GM12872 (cell line): ENCODE measurements around the gene SAMD10.

Experiments
- TF ChIP-seq, protein P1 (sequence below): IDR thresholded peaks from 3 replicates; pipeline ENCODE4 v1.5.1; 2011; ENCODE audit warnings: low read depth, mild to moderate bottlenecking, low read length, moderate library complexity; ENCODE audit not compliant: insufficient read depth

SAMD10 gene

DNA sequence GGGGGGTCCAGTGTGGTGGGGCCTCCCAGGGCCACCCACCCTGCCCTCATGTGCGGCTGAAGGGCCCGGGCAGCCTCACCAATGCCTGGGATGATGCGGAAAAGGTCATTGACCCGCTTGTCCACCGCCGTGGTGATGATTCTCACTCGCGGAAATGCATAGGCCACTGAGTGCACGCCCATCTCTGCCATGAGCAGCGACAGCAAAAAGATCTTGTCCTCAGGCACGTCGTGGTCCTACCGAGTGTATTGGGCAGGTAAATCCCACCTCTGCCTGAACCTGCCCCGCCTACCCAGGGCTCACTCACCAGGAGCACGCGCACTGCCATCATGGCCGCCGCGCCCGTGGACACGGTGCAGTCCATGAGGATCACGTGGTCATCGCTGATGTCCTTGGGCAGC lies 39.4 kb downstream of the SAMD10 start:
- TF ChIP-seq, protein P1, sequence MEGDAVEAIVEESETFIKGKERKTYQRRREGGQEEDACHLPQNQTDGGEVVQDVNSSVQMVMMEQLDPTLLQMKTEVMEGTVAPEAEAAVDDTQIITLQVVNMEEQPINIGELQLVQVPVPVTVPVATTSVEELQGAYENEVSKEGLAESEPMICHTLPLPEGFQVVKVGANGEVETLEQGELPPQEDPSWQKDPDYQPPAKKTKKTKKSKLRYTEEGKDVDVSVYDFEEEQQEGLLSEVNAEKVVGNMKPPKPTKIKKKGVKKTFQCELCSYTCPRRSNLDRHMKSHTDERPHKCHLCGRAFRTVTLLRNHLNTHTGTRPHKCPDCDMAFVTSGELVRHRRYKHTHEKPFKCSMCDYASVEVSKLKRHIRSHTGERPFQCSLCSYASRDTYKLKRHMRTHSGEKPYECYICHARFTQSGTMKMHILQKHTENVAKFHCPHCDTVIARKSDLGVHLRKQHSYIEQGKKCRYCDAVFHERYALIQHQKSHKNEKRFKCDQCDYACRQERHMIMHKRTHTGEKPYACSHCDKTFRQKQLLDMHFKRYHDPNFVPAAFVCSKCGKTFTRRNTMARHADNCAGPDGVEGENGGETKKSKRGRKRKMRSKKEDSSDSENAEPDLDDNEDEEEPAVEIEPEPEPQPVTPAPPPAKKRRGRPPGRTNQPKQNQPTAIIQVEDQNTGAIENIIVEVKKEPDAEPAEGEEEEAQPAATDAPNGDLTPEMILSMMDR, result no peak

DNA sequence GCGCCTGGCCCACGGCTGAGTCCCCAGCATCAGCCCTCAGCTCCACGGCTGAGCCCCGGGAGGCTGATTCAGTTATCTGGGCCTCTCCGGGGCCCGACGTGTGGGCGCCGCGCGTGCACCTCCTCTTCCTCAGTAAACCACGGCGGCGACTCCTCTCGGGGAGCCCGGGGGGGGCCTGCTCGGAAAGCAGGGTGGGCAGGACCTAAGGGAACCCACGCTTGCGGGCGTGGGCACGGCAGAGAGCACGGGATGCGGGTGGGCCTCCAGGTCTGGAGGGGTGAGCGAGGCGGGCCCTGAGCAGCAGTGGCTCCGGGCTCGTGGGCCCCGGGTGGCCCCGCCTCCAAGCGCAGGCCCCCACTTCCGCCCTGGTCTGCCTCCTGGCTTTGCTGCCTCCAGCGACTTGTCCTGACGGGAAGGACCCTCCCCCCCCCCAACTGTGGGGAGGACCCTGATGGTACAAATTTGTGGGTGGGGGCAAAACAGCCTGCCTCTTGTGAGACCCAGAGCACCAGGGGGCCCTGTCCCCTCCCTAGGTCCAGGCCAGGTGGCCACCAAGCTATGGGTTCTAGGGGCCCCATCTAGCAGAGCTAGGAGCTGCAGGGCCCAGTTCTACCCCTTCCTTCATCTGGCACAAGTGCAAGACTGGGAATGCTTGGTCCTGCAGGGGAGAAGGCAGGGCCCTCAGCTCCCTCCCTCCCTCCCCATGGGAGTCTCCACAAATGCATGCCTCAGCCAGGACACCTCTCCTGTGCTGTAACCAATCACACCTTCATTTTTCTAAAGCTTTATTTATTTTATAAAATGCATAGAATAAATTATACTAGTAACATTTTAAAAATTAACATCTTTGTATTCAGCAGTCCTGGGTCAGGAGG lies 40.1 kb downstream of the SAMD10 start:
- TF ChIP-seq, protein P1, result no peak

DNA sequence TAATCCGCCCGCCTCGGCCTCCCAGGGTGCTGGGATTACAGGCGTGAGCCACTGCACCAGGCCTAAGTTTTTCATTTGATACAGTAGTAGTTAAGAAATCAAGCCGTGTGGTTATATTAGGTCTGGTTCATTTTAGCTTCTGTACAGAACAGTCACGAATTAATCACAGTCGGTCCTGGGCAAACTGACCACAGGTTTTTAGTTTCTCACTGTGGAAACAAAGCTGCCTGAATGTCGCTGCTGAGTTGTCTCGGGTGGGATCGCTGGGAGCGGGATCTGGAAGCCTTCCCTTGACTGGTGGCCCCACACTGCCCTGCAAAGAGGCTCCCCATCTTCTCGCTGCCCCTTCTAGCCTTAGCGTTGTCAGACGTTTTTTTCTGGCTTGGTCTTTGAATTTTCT lies 41.8 kb downstream of the SAMD10 start:
- TF ChIP-seq, protein P1, result no peak

DNA sequence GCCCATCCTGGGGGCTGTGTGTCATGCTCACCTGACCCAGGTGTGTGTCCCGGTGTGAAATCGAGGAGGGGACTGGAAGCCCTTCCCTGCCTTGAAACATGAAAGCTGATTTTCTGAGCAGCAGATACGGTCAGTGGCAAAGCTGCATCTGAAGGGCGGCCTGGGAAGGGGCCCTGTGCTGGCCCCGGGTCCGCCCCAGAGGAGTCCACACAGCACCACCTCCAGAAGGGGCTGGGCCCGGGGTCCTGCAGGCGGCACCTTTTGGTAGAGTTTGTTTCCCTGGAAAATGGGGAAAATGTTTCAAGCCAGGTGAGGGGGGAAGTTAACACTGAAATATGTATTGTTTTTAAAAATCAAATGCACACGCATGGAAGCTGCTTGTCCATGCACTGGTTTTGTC lies 44.0 kb downstream of the SAMD10 start:
- TF ChIP-seq, protein P1, result no peak

GRCh38 chr20:63934271-63935068 lies 45.0 kb downstream of the SAMD10 start:
- TF ChIP-seq, protein P1, result peak; percentile 35; the same call in 1 of the 3 replicates

DNA sequence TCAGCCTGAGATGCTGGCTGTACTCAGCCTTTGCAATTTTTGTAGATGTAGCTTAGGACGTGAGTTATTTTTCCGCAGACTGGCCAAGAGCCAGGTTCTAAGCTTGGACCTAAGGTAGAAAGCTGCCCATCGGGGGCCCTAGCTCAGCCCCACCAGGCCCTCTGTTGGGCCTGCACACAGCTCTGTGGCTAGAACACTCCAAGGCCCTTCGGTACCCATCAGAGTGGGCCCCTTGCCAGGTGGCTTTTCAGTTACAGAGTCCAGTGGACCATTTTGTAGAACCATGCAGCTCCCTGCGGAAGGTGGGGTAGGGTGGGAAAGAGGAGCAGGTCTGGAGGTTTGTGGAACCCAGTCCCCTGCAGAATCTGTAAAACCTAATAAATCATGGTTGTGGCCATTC lies 45.8 kb downstream of the SAMD10 start:
- TF ChIP-seq, protein P1, result no peak

DNA sequence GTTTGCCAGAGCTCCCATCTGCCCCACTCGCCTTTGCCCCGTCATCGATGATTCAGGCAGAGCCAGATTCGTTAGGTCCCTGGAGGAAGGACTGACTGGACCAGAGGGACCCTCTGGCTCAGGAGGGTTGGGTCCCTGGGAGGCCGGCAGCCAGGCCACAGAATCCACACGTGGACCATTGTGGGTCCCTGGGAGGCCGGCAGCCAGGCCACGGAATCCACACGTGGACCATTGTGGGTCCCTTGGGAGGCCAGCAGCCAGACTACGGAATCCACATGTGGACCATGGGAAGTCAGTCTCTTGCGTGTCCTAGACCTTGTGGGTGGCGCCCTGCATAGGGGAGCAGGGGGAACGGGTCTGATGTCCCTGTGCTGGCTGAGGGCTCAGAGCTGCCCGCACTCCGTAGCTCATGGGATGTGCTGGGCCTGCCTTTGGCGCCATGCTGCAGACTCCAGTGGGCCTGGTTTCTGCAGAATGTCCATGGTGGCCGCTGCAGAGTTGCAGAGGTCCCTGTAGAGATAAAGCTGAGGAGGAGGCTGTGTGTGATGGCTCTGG lies 46.8 kb downstream of the SAMD10 start:
- TF ChIP-seq, protein P1, result no peak
